Activated CD4-positive, alpha-beta T cell treated with anti-CD3 and anti-CD28 coated beads, Interleukin-2, amount 50 U/mL, for 1 hour (primary cell): ENCODE results near the gene ALG1.
"Not testable (repeated sequence)": the region's sequence is repeated elsewhere in the genome, so short reads cannot be mapped to it uniquely, and the experiment has no call there.

ENCODE experiments used
- DNase-seq: peaks from one replicate; pipeline ENCODE4 v3.0.0-alpha.2; 2020

ALG1 gene

GRCh38 chr16:5071681-5072333, at the start of gene ALG1:
Gene ALG1 (plus strand): TSS chr16:5071843. CDS start chr16:5071850, 7 bp downstream.
- DNase-seq, result peak; percentile 88

- no peak for DNase-seq
These were observed 49.1 kb upstream of the ALG1 start for GRCh38 chr16:5022521-5022920.

DNA sequence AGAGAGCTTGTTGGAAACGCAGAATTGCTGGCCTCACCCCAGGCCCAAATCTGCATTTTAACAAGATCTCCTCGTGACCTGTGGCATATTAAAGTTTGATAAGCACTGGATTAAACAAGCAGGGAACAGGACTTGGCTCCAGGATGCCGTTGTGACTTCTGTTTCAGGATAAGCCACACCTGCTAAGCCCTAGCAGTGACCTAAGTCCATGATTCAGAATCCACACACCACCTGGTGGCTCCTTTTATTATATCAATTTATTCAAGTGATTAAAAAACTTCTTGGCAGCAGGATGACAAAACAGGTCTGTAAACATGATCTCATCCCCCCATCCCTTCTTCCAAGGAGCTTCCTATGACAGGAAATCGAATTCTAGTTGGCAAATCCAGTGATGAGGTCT, 47.0 kb upstream of the ALG1 start:
- DNase-seq, result no peak

GRCh38 chr16:5025171-5025632, 46.4 kb upstream of the ALG1 start:
- no peak for DNase-seq

GRCh38 chr16:5026664-5027063, 45.0 kb upstream of the ALG1 start:
- DNase-seq, result no peak

DNA sequence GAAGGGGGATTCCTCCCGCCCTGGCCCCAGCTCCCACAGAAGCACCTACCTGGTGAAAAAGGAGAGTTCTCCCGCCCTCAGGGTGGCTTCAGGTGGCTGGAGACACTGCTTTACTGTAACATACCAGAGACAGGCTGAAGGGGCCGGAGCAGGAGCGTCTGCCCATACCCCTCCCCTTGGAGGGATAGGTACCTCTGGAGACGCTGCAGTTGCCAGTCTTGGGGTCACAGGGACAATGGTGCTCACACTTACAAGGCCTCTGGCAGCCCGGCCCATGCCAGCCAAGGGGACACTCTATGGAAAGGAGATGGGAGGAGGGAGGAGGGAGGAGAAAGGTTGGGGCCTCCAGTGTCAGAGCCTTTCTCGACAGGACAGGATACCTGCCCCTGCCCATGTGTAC, 44.6 kb upstream of the ALG1 start:
- DNase-seq, result no peak

- DNase-seq, result no peak
These were observed 43.9 kb upstream of the ALG1 start for GRCh38 chr16:5027575-5028235.

DNA sequence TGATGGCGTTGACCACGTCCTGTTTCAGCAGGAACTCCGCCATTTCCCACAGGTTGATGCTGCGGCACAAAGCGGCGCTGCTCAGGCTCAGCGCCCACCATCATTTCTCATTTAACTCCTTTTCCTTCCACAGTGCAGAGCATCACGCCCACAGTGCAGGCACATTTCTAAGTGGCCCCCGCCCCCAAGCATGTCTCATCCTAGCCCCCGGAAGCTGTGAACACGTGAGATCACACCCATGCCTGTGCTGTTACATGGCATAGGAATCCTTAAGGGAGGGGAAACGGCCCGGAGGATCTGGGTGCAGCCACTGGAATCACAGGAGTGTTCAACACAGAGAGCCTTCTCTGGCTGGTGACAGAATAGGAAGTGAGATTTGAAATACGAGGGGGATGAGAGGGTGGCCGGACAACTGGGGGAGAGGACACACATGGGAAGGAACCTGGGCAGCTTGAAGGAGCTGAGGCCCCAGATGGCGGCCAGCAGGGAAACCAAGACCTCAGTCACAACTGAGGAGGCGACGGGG, 42.6 kb upstream of the ALG1 start:
- no peak for DNase-seq

GRCh38 chr16:5030251-5030870, 41.3 kb upstream of the ALG1 start:
- no peak for DNase-seq

DNA sequence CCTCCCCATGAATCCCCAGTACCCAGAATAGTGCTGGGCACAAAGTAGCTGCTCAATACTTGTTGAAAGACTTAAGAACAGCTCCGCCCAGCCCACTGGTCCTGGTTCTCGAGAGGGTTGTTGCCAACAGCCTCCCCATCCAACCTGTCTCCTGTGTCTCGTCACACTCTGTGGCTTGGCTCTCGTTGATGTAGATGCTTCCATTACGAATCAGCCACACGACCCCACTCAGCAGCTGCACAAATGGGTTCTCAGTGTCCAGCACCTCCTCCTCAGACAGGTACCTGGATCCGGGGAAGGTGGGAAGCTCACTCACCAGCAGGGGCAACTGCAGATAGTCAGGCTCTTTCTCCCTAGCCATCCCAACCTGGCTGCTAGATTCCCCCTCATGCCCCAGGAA, 40.0 kb upstream of the ALG1 start:
- DNase-seq, result no peak

DNA sequence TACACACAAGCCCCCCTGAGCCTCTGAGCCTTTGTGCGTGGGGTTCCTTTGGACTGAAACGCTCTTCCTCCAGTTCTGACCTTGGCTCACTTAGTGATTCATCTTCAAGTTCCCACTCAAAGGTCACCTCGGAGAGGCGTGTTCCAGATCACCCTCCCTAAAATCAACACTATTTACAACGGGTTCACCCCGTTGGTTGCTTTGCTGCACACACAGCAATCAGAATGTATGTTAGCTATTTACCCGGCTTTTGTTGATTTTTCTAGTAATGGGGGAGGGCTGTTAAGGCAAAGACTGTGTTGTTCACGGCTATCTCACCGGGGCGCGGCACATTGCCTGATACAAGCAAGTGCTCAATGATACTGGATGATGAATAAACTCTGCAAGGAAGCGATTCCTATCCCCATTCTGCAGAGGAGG, 38.9 kb upstream of the ALG1 start:
- DNase-seq, result no peak

GRCh38 chr16:5033256-5034166, 38.1 kb upstream of the ALG1 start, which contains the start of gene NAGPA:
Gene NAGPA (minus strand): TSS chr16:5033935. CDS start chr16:5033914, 21 bp downstream.
- peak; percentile 80 for DNase-seq

DNA sequence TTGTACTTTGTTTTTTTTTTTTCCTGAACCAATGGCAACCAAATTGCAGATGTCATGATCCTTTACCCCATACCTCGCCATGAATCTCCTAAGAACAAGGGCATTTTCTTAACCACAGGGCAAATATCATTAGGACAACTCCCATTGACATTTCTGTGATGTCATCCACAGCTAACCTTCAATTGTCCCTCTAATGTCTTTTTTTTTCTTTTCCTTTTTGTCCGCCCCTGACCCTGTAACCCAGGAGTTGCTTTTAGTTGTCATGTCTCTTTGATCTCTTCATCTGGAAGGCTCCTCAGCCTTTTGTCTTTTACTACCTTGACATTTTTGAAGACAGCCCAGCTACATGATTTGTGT, 37.5 kb upstream of the ALG1 start:
- no peak for DNase-seq

GRCh38 chr16:5035909-5036227, 35.8 kb upstream of the ALG1 start:
- DNase-seq, result no peak

- DNase-seq, result no peak
These were observed 35.2 kb upstream of the ALG1 start for GRCh38 chr16:5036228-5037156.

DNA sequence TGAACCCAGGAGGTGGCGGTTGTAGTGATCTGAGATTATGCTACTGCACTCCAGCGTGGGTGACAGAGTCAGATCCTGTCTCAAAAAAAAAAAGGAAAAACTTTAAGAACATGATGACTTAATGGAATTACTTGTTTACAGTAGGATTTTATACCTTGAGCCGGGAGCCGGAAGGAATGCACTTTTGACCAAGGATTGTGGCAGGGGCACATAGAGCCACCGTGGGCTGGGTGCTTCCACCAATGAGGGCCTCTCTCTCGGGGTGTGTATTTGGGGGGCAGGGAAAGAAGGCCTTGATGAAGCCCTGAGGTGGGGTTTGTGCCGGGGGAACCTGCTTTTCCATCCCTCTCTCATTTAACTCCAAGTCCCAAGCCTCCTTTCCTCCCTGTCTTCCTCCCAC, 31.2 kb upstream of the ALG1 start:
- no peak for DNase-seq

- DNase-seq, result no peak
These were observed 30.0 kb upstream of the ALG1 start for GRCh38 chr16:5041600-5042133.

- no peak for DNase-seq
These were observed 29.0 kb upstream of the ALG1 start for GRCh38 chr16:5042574-5043171.

DNA sequence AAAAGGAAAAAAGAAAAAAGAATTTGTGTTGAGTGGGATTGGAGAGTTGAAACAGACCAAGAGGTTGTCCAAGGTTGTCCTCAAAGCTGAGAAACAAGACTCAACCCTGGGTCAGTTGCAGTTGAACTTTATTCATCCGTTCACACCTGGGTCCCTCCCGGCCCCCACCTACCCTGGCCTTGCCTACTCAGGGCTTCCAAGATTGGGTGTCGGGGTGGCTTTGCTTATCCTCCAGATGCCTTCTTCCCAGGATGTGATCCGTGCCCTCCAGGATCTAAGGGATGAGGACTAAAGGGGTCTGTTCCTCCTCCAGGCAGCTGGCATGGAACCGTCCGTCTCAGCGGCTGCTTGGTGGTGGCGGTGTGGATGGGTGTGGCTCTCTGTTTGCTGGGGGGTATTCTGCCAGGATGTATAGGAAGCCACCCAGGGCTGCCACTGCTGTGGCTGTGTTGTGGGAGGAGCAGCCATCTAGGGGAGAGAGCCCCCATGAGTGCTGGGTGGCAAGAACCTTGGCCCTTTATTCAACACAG, 27.6 kb upstream of the ALG1 start:
- DNase-seq, result no peak

DNA sequence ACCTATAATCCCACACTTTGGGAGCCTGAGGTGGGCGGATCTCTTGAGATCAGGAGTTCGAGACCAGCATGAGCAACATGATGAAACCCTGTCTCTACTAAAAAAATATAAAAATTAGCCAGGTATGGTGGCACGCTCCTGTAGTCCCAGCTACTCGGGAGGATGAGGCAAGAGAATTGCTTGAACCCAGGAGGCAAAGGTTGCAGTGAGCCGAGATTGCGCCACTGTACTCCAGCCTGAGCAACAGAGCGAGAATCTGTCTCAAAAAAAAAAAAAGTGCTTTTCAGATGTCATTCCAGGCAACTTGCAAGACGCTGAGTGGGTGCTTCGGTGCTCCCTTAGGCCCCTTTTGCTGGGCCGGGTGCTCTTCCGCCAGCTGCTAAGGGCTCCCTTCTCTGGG, 27.1 kb upstream of the ALG1 start:
- not testable (repeated sequence) for DNase-seq
